Smooth muscle cell (in vitro differentiated cells): ENCODE results near the gene POLR1D. TPM values are rescaled to one million over a fixed set of nuclear protein-coding genes. Genes with fewer than 3 reads are reported as not detected.

ENCODE experiments used
- DNase-seq: peaks from one replicate; lab custom pipeline; 2025; ENCODE audit not compliant: unreplicated experiment; lab: John Stamatoyannopoulos, UW
- H2AFZ ChIP-seq: fragments of 200-600 bp; sonication (generic); 2 replicates; pipeline ENCODE4 v1.6.0; 2016; ENCODE audit warnings: antibody characterized with exemption, low read depth, mild to moderate bottlenecking
- H3F3A ChIP-seq: fragments of 200-600 bp; sonication (generic); 2 replicates; pipeline ENCODE4 v1.6.0; 2017; ENCODE audit warnings: antibody characterized with exemption, low read depth
- H3K27ac ChIP-seq: fragments of 200-600 bp; sonication (generic); 2 replicates; pipeline ENCODE4 v1.5.1; 2016; ENCODE audit warnings: low read depth, mild to moderate bottlenecking
- H3K27me3 ChIP-seq: fragments of 200-600 bp; sonication (generic); 2 replicates; pipeline ENCODE4 v1.6.1; 2016; ENCODE audit warnings: low read depth, mild to moderate bottlenecking
- H3K36me3 ChIP-seq: fragments of 200-600 bp; sonication (generic); 2 replicates; pipeline ENCODE4 v1.5.1; 2016; ENCODE audit warnings: low read depth
- H3K4me1 ChIP-seq: fragments of 200-600 bp; sonication (generic); 2 replicates; pipeline ENCODE4 v1.5.1; 2016; ENCODE audit warnings: low read depth
- H3K4me2 ChIP-seq: fragments of 200-600 bp; sonication (generic); 2 replicates; pipeline ENCODE4 v1.6.0; 2016; ENCODE audit warnings: mild to moderate bottlenecking
- H3K4me3 ChIP-seq: fragments of 200-600 bp; sonication (generic); 2 replicates; pipeline ENCODE4 v1.5.1; 2016; ENCODE audit warnings: mild to moderate bottlenecking
- H3K79me2 ChIP-seq: fragments of 200-600 bp; sonication (generic); 2 replicates; pipeline ENCODE4 v1.6.0; 2016; ENCODE audit warnings: low read depth, mild to moderate bottlenecking
- H3K9ac ChIP-seq: fragments of 200-600 bp; sonication (generic); 2 replicates; pipeline ENCODE4 v1.6.0; 2016; ENCODE audit warnings: low read depth
- H3K9me3 ChIP-seq: fragments of 200-600 bp; sonication (generic); replicated peaks from 2 replicates; pipeline ENCODE4 v1.5.1; 2016; ENCODE audit warnings: low read depth
- H4K20me1 ChIP-seq: fragments of 200-600 bp; sonication (generic); 2 replicates; pipeline ENCODE4 v1.6.0; 2016; ENCODE audit warnings: low read depth
- WGBS: methylation state at CpG from one replicate; pipeline ENCODE4 v1.1.7; 2016; ENCODE audit warnings: low lambda C conversion rate; 5-methylcytosine and 5-hydroxymethylcytosine counted together
- polyA plus RNA-seq: library from polyadenylated mRNA; unstranded; fragments of >200 nt; fragmentation: Nextera tagmentation; extraction: Ambion mirVana; gene quantifications from 2 replicates; pipeline ENCODE4 v1.2.1, GENCODE V29; 2016
- total RNA-seq: library from RNA; depleted of rRNA; stranded (reverse); fragments of >200 nt; gene quantifications from 2 replicates; pipeline ENCODE4 v1.2.3, GENCODE V29; 2014
- TF ChIP-seq, protein P1 (sequence below): fragments of 200-600 bp; sonication (generic); IDR thresholded peaks from 2 replicates; pipeline ENCODE4 v1.5.1; 2017; ENCODE audit warnings: borderline replicate concordance, mild to moderate bottlenecking, antibody characterized with exemption; ENCODE audit not compliant: insufficient read depth, poor library complexity, severe bottlenecking

POLR1D gene, protein sequence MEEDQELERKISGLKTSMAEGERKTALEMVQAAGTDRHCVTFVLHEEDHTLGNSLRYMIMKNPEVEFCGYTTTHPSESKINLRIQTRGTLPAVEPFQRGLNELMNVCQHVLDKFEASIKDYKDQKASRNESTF
- total RNA-seq (57.8 and 102 TPM in 2 replicates), polyA plus RNA-seq (45.7 and 61.3 TPM in 2 replicates)

DNA sequence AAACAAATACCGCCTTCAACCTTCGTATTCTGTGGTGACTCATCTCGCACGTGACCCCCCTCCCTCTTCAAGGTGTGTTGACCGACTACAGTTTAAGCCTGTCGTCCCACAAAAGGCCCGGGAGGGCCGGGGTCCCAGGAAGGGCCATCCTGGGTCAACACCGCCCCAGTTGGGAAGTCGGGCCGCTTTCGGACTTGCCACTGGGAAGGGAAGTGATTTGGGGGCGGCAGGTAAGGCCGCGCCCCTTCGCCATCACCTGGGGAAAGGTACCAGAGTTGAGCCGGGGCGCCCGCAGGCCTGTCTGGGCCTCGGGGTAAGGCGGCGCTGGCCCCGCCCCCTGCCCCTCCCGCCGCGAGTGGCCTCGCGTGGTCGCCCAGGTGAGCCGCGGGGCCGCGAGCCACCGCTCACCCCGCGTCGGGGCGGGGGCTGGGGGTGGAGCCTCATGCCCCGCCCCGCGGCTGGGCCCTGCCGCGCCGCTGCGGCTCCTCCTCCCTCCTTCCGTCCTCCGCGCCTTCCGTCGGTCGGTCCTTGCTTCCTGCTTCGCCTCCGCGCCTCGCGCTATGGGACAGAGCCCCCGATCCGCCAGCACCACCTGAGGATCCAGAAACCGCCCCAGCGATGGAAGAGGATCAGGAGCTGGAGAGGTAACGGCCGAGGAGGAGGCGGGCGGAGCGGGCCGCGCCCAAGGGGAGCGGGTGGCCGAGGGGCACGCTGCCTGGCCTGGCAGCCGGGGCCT, at the start of gene POLR1D:
Gene POLR1D (plus strand): TSS at position 527 of the 736 bp plus-strand sequence. CDS start 92 bp downstream, at position 619.
- peaks cover 18% of the 10 kb centered on the region for H3K4me1 ChIP-seq
- H3F3A ChIP-seq, result peaks cover 7% of the 10 kb centered on the region
- H3K27me3 ChIP-seq, result no peaks in the 10 kb centered on the region
- peaks cover 78% of the 10 kb centered on the region for H3K79me2 ChIP-seq
- H3K4me2 ChIP-seq, result peak within 1 kb of the TSS; percentile 94
- no peaks in the 10 kb centered on the region for H3K9me3 ChIP-seq
- peaks cover 69% of the 10 kb centered on the region for H4K20me1 ChIP-seq
- peak within 1 kb of the TSS; percentile 77 for H3K27ac ChIP-seq
- DNase-seq, result peak; percentile 31
- peak within 1 kb of the TSS; percentile 95 for H2AFZ ChIP-seq
- H3K4me3 ChIP-seq, result peak within 1 kb of the TSS; percentile 94
- no peaks in the 10 kb centered on the region for H3K36me3 ChIP-seq
- H3K9ac ChIP-seq, result peak within 1 kb of the TSS; percentile 78
- 1% methylated on average over 49 of the region's 71 CpGs for WGBS
- TF ChIP-seq, protein P1, sequence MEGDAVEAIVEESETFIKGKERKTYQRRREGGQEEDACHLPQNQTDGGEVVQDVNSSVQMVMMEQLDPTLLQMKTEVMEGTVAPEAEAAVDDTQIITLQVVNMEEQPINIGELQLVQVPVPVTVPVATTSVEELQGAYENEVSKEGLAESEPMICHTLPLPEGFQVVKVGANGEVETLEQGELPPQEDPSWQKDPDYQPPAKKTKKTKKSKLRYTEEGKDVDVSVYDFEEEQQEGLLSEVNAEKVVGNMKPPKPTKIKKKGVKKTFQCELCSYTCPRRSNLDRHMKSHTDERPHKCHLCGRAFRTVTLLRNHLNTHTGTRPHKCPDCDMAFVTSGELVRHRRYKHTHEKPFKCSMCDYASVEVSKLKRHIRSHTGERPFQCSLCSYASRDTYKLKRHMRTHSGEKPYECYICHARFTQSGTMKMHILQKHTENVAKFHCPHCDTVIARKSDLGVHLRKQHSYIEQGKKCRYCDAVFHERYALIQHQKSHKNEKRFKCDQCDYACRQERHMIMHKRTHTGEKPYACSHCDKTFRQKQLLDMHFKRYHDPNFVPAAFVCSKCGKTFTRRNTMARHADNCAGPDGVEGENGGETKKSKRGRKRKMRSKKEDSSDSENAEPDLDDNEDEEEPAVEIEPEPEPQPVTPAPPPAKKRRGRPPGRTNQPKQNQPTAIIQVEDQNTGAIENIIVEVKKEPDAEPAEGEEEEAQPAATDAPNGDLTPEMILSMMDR, result no peak

DNA sequence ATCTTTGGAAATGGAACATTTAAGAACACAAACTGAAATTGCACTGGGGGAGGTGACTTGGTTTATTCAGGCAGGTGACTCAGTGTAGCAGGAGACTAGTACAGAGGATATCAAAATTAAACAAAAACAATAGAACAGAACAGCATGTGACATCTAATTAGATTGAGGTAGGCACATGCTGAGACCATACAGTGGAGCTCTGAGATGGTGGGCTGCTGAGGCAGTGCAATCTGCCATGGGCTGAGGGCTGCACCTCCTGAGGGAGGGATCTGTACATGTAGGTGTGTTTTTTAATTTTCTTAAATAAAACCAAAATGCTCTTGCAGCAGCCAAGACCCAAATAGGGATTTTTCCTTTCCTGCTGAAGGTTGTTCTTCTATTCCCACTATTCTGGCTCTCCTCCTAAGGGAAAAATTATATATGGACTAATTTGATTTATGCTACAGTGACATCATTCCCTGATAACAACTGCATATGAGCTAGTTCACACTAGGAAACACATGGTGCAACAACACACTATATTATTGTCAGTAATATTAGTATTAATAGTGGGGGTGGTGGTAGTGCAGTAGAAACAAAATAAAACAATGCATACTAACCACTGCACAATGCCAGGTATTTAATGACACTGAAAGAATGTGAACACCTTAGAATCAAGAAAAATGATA, 49.3 kb upstream of the POLR1D start:
- DNase-seq, result no peak
- Histone ChIP-seq H3K4me3 (no peak overlapping the region), H3K9me3 (no peaks in the 10 kb centered on the region), H2AFZ (no peak overlapping the region), H3K4me2 (no peak overlapping the region), H3K27ac (peak overlapping the region; percentile 22), H3F3A (no peaks in the 10 kb centered on the region), H4K20me1 (peaks cover 6% of the 10 kb centered on the region), H3K36me3 (peaks cover 11% of the 10 kb centered on the region), H3K4me1 (no peaks in the 10 kb centered on the region), H3K9ac (no peak overlapping the region), H3K79me2 (peaks cover 5% of the 10 kb centered on the region), H3K27me3 (no peaks in the 10 kb centered on the region)
- TF ChIP-seq, protein P1, result no peak

DNA sequence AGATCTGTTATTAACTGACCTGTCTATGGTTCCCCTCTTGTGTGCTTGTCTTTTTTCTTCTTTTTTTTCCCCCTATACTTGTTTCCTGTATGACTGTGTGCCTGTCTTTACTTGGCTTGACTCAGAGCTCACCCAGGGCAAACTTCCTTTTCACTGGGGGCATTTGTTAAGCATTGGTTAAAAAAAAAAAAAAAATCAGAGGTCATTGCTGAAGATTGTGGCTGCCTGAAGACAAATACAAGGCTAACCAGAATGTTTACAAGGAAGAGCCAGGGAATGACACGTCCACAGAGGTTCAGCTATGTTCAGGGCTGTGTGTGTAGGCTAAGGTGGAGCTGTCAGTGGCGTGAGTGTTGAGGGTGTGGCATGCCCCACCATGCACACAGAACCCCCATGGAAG, 48.4 kb upstream of the POLR1D start:
- Histone ChIP-seq H2AFZ (no peak overlapping the region), H3K4me3 (no peak overlapping the region), H3K4me2 (peak overlapping the region; percentile 32)

More for the DNA sequence above, 48.4 kb upstream of the POLR1D start:
- Histone ChIP-seq H3F3A (no peaks in the 10 kb centered on the region), H3K79me2 (peaks cover 5% of the 10 kb centered on the region), H3K9ac (no peak overlapping the region), H3K4me1 (no peaks in the 10 kb centered on the region), H3K36me3 (peaks cover 4% of the 10 kb centered on the region), H3K27ac (peak overlapping the region; percentile 22), H3K9me3 (no peaks in the 10 kb centered on the region), H4K20me1 (peaks cover 8% of the 10 kb centered on the region), H3K27me3 (no peaks in the 10 kb centered on the region)
- TF ChIP-seq, protein P1, result no peak
- 53% methylated on average over 2 of the region's 2 CpGs for WGBS
- DNase-seq, result no peak
